Ishikawa (cell line): ENCODE data around the gene PIH1D1.

Source experiments
- CEBPB ChIP-seq: IDR thresholded peaks from 2 replicates; pipeline ENCODE4 v1.6.1; 2012
- EGR1 ChIP-seq: IDR thresholded peaks from 2 replicates; pipeline ENCODE4 v1.6.1; 2012
- EP300 ChIP-seq: IDR thresholded peaks from 2 replicates; pipeline ENCODE4 v1.6.1; 2012; ENCODE audit warnings: borderline replicate concordance
- FOXM1 ChIP-seq: IDR thresholded peaks from 2 replicates; pipeline ENCODE4 v1.6.1; 2012; ENCODE audit warnings: low read depth, borderline replicate concordance
- RAD21 ChIP-seq: IDR thresholded peaks from 2 replicates; pipeline ENCODE4 v1.6.1; 2012; ENCODE audit warnings: low read depth
- REST ChIP-seq: IDR thresholded peaks from 2 replicates; pipeline ENCODE4 v1.6.1; 2012; ENCODE audit warnings: low read depth, mild to moderate bottlenecking
- TAF1 ChIP-seq: IDR thresholded peaks from 2 replicates; pipeline ENCODE4 v1.6.1; 2012; ENCODE audit warnings: low read depth, mild to moderate bottlenecking
- TCF12 ChIP-seq: IDR thresholded peaks from 2 replicates; pipeline ENCODE4 v1.6.1; 2012; ENCODE audit warnings: low read depth
- TEAD4 ChIP-seq: IDR thresholded peaks from 2 replicates; pipeline ENCODE4 v1.6.1; 2012
- ZBTB7A ChIP-seq: IDR thresholded peaks from 2 replicates; pipeline ENCODE4 v1.6.1; 2012; ENCODE audit warnings: low read depth

GRCh38 chr19:49427339-49427738 lies 24.3 kb downstream of the PIH1D1 start:
- TF ChIP-seq TCF12: no peak
- no peak for TF ChIP-seq EP300
- TF ChIP-seq CEBPB: no peak
- no peak for TF ChIP-seq TAF1
- no peak for TF ChIP-seq TEAD4
- no peak for TF ChIP-seq EGR1
- TF ChIP-seq RAD21: no peak
- TF ChIP-seq FOXM1: no peak
- no peak for TF ChIP-seq REST
- no peak for TF ChIP-seq ZBTB7A
